HG03097 (cell line): Measurements from ENCODE around the gene WFDC10A.
"Not testable (repeated sequence)": the region's sequence is repeated elsewhere in the genome, so short reads cannot be mapped to it uniquely, and the experiment has no call there.

Source experiments
- ATAC-seq: cut with Tn5 transposase; IDR thresholded peaks from one replicate; pipeline ENCODE4 v1.9.1; 2021; ENCODE audit not compliant: unreplicated experiment, low FRiP score

Gene WFDC10A

DNA sequence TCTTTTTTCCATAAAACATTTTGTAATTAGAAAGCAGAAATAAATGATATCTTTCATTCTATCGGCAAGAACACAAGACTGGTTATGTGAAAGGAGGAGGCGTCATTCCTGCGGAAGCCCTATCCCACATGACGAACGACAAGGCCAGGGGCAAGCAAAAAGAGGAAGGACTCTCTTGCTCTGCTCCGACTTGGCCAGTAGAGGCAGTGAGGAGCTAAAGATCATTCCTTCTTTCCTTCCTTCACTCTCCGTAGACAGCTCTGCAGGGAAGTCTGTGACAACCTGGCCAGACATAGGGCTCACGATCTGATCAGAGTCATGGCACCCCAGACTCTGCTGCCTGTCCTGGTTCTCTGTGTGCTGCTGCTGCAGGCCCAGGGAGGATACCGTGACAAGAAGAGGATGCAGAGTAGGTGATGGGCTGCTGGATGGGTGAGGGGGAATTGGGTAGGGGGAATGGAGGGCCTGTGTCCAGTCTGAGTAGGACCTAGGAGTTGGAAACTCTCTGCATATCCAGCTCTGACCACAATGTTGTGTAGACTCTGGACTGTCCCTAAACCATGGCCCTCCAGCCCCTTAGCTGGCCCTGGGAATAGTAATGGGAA, at the start of gene WFDC10A:
TSS of gene WFDC10A (plus strand) at position 244 of the 605 bp plus-strand sequence. CDS start at position 319, 75 bp downstream.
- no peak for ATAC-seq

DNA sequence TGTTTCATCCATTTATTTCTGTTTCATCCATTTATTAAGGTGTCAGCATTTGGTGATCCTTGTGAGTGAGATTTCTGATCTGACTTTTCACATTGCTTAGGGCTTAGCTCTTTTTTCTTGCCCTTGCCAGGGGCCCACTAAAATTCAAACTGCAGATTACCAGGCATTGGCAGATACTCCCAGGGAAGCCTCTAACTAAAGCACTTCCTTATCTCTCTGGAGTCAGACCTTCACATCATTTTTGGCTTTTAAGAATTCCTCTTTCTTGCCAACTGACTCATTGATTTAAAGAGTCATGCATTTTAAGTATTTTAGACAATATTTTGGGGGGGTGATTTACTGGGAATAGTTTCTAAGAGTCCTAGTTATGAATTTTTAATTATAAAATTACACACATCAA, 47.8 kb upstream of the WFDC10A start:
- no peak for ATAC-seq

- ATAC-seq, result no peak
Observed at GRCh38 chr20:45583502-45583901, 46.0 kb upstream of the WFDC10A start.

DNA sequence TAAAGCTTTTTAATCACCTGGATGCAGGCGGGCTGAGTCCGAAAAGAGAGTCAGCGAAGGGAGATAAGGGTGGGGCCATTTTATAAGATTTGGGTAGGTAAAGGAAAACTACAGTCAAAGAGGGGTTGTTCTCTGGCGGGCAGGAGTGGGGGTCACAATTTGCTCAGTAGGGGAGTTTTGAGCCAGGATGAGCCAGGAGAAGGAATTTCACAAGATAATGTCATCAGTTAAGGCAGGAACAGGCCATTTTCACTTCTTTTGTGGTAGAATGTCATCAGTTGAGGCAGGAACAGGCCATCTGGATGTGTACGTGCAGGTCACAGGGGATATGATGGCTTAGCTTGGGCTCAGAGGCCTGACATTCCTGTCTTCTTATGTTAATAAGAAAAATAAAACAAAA, 45.2 kb upstream of the WFDC10A start:
- ATAC-seq, result not testable (repeated sequence)

GRCh38 chr20:45585986-45586385, 43.6 kb upstream of the WFDC10A start:
- ATAC-seq, result not testable (repeated sequence)

- ATAC-seq, result no peak
Observed at GRCh38 chr20:45588800-45589199, 40.7 kb upstream of the WFDC10A start.

DNA sequence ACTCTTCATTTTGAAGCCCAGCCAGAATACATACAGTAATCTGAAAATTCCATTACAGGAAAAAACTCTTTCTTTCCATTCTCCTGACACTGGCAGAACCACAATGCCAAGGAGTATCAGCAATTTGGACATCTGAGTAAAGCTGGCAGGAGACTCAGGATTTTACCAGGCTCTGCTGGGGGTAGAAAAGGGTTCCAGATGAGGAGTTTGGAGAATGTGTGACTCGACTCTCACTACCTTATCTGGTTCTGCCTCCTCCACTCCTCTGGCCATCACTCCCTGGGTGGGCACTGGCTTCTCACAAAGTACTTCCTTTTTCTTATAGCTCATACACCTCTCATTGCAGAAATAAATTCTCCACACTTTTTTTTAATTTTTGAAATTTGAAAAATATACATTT, 39.8 kb upstream of the WFDC10A start:
- ATAC-seq, result no peak

DNA sequence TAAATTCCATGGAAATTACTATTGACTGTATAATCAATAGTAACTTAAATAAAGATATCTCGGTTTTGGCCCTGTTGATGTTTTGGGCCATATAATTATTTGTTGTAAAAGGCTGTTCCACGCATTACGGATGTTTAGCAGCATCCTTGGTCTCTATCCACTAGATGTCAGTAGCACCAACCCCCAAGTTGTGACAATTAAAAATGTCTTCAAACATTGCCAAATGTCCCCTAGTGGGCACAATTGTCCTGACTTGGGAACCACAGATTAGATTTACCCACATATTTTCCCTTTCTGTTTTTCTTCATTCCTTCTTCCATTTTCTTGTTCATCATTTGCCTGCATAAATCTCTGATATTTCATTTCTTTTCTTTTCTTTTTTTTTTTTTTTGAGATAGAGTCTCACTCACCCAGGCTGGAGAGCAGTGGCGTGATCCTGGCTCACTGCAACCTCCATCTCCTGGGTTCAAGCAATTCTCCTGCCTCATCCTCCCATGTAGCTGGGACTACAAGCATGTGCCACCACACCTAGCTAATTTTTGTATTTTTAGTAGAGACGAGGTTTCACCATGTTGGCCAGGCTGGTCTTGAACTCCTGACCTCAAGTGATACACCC, 36.9 kb upstream of the WFDC10A start:
- ATAC-seq, result no peak

DNA sequence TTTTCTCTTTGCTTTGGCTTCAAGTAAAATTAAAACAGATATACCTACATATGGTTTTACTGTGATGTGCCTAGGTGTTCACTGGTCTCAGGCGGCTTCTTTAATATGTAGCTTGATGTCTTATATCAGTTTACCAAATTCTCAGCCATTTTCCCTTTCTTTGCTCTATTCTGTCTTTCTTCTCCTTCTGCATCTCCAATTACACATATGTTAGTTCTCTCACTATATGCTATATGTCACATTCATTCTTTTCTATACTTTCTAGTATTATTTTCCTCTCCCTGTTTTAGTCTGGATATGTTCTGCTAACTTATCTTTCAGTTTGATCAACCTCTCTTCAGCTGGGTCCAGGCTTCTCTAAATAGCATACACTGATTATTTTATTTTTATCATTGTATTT, 36.0 kb upstream of the WFDC10A start:
- ATAC-seq, result no peak

DNA sequence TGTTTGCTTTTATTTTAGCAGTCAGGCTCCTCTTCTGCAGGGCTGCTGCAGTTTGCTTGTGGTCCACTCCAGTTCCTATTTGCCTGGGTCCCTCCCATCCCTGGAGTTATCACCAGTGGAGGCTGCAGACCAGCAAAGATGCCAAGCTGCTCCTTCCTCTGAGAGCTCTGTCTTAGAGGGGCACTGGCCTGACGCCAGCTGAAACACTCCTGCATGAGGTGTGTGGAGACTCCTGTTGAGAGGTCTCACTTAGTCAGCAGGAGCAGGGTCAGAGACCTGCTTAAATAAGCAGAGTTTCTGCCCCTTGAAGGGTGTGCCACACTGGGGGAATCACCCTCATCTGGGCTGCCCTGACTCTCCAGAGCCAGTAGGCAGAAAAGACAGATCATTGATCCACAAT, 34.3 kb upstream of the WFDC10A start:
- ATAC-seq, result no peak

- no peak for ATAC-seq
Observed at GRCh38 chr20:45607810-45608209, 21.7 kb upstream of the WFDC10A start.

- ATAC-seq, result no peak
Observed at GRCh38 chr20:45611054-45611453, 18.5 kb upstream of the WFDC10A start.

GRCh38 chr20:45612314-45612713, 17.2 kb upstream of the WFDC10A start:
- ATAC-seq, result no peak

- ATAC-seq, result no peak
Observed at GRCh38 chr20:45617591-45617990, 11.9 kb upstream of the WFDC10A start.

DNA sequence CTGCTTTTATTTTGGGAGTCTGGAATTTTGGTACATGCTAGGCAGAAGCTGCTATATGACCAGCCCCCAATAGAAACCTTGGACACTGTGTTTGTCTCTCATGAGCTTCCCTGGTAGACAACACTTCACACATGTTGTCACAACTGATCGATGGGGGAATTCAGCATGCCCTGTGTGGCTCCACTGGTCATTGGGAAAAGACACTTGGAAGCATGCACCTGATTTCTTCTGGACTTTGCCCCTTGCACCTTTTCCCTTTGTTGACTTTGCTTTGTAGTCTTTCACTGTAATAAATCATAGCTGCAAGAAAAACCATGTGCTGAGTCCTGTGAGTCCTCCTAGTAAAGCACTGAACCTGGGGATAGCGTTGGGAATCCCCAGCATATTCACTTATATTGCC, 7.9 kb upstream of the WFDC10A start:
- no peak for ATAC-seq

GRCh38 chr20:45626540-45626939, 3.0 kb upstream of the WFDC10A start:
- ATAC-seq, result no peak

GRCh38 chr20:45630371-45630770, 832 bp downstream of the WFDC10A start:
- ATAC-seq, result no peak

GRCh38 chr20:45631184-45631583, 1.6 kb downstream of the WFDC10A start, which contains the start of gene WFDC9:
Gene WFDC9 (minus strand): TSS chr20:45631284. CDS start chr20:45610181, 21,103 bp downstream.
- ATAC-seq, result no peak

DNA sequence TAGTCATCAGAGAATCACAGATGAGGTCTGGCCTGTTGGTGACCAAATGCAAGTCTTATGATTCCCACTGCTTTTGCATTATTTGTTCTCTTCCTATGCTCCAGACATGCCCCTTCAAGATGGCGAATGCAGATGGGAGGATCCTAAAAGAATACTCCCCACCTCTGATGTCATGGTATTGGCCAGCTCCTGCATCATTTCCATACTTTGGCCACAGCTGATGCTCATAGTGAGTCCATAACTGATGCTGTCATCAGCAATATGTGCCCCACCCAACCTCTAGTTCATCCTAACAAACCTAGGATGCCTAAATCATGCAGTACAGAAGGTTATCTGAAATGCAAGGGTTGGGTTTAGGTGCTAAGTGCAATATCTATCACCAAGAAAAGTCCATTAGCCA, 7.0 kb downstream of the WFDC10A start:
- ATAC-seq, result no peak

DNA sequence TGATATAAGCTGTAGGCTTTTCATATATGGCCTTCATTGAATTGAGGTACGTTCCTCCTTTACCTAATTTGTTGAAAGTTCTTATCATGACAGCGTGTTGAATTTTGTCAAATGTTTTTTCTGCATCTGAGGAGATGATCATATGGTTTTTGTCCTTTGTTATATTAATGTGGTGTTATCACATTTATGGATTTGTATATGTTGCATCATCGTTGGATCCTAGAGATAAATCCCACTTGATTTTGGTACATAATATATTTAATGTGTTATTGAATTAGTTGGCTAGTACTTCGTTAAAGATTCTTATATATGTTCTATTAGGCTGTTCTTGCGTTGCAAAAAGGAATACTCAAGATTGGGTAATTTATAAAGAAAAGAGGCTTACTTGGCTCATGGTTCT, 10.1 kb downstream of the WFDC10A start:
- ATAC-seq, result no peak

- not testable (repeated sequence) for ATAC-seq
Observed at GRCh38 chr20:45641076-45641475, 11.5 kb downstream of the WFDC10A start.

- ATAC-seq, result not testable (repeated sequence)
Observed at GRCh38 chr20:45645869-45646268, 16.3 kb downstream of the WFDC10A start.
